ENCODE data around the gene MAT1A. TPM values are rescaled to one million over a fixed set of nuclear protein-coding genes. Genes with fewer than 3 reads are reported as not detected.

Gene MAT1A
- total and polyA plus RNA-seq, 2 experiments from 2014 or later, result 0.97 to 8.0 TPM

GRCh38 chr10:80279146-80279545 lies 10.3 kb downstream of the MAT1A start:
- Mint-ChIP-seq H3K9me3 (no peaks in the 10 kb centered on the region), H3K4me3 (no peak overlapping the region), H3K27ac (no peak overlapping the region), H3K36me3 (ENCODE audit: low read depth) (no peaks in the 10 kb centered on the region), H3K4me1 (peaks cover 10% of the 10 kb centered on the region), H3K27me3 (ENCODE audit: insufficient read depth, low read depth, poor library complexity) (peaks cover 12% of the 10 kb centered on the region)
- Histone ChIP-seq H2AFZ (no peak overlapping the region), H3K4me1 (ENCODE audit: insufficient read depth) (0 out of 2 replicates have a peak, but pooled peaks cover 5% of the 10 kb centered on the region), H3K4me3 (no peak overlapping the region), H3K27ac (ENCODE audit: low read depth) (no peak overlapping the region), H3K36me3 (ENCODE audit: insufficient read depth) (no peaks in the 10 kb centered on the region), H3K9me2 (ENCODE audit: insufficient read depth) (no peaks in the 10 kb centered on the region), H3K79me2 (replicated peaks; ENCODE audit: insufficient read depth) (no peaks in the 10 kb centered on the region), H3F3A (replicated peaks; ENCODE audit: low read depth) (no peaks in the 10 kb centered on the region), H3K4me2 (no peak overlapping the region), H4K20me1 (replicated peaks; ENCODE audit: insufficient read depth) (no peaks in the 10 kb centered on the region), H3K27me3 (ENCODE audit: insufficient read depth) (no peaks in the 10 kb centered on the region)
- TF ChIP-seq CTCF (conservative IDR thresholded peaks at IDR 0.05; ENCODE audit: low read depth in 2 of 2) (no peak), EZH2 (IDR thresholded peaks at IDR 0.05; ENCODE audit: low read depth, unreplicated experiment) (no peak), ZNF114 (CRISPR knock-in tag; IDR thresholded peaks at IDR 0.05) (no peak), EZH2phosphoT487 (IDR thresholded peaks at IDR 0.05; ENCODE audit: unreplicated experiment) (no peak), NANOG (IDR thresholded peaks at IDR 0.05; ENCODE audit: borderline replicate concordance) (no peak), ETS1 (IDR thresholded peaks at IDR 0.05) (no peak), CREB1 (CRISPR knock-in tag; IDR thresholded peaks at IDR 0.05; ENCODE audit: low read depth) (no peak), ZNF331 (CRISPR knock-in tag; IDR thresholded peaks at IDR 0.05; ENCODE audit: low read depth) (no peak), STAT1 (IDR thresholded peaks at IDR 0.05; ENCODE audit: unreplicated experiment) (no peak), POLR2AphosphoS5 (IDR thresholded peaks at IDR 0.05; ENCODE audit: low read depth) (no peak), ZNF462 (CRISPR knock-in tag; IDR thresholded peaks at IDR 0.05) (no peak)
- DNase-seq (ENCODE audit: low spot score) (no peak), ATAC-seq (no peak)
